H1 (cell line): ENCODE results near the gene KCNQ2.
A peak's percentile ranks its signal among the peaks of the same experiment; 100 is the strongest.

Experiments
- CBX5 ChIP-seq: fragments of 300-800, 300-1000 bp; sonication (generic); IDR thresholded peaks from 2 replicates; pipeline ENCODE4 v1.7.1; 2016; ENCODE audit warnings: antibody characterized with exemption, low read length, low read depth
- CTCF ChIP-seq, 3 experiments: IDR thresholded peaks; 1 replicate in 2 of 3; 2 replicates in 1 of 3; pipeline versions ENCODE4 v1.5.1 to v1.6.1; 2011; ENCODE audit warnings: low read length in 3 of 3, mild to moderate bottlenecking in 3 of 3, inconsistent platforms in 2 of 3, low read depth in 1 of 3, moderate library complexity in 1 of 3; ENCODE audit not compliant: insufficient read depth in 1 of 3; ENCODE audit errors: control extremely low read depth in 1 of 3
- EGR1 ChIP-seq: IDR thresholded peaks from 2 replicates; pipeline ENCODE4 v1.6.1; 2011; ENCODE audit warnings: low read depth, low read length, borderline replicate concordance
- GABPA ChIP-seq: IDR thresholded peaks from 2 replicates; pipeline ENCODE4 v1.6.1; 2011; ENCODE audit warnings: mild to moderate bottlenecking, low read length, moderate library complexity, borderline replicate concordance; ENCODE audit not compliant: insufficient read depth
- MAFK ChIP-seq: IDR thresholded peaks from 2 replicates; pipeline ENCODE4 v1.6.1; 2012; ENCODE audit warnings: low read depth, mild to moderate bottlenecking, improper control_type of control experiment, low read length
- POLR2A ChIP-seq, 2 experiments: IDR thresholded peaks; 1 replicate in 1 of 2; 2 replicates in 1 of 2; pipeline ENCODE4 v1.6.1; 2011; ENCODE audit warnings: low read depth in 2 of 2, low read length in 2 of 2, mild to moderate bottlenecking in 2 of 2; ENCODE audit errors: control extremely low read depth in 1 of 2
- SAP30 ChIP-seq: fragments of 300-600 bp; sonication (generic); IDR thresholded peaks from 2 replicates; pipeline ENCODE4 v1.7.1; 2012; ENCODE audit warnings: low read length, moderate library complexity, mild to moderate bottlenecking, inconsistent platforms; ENCODE audit not compliant: insufficient read depth, insufficient replicate concordance
- SUZ12 ChIP-seq: fragments of 200-600 bp; sonication (generic); IDR thresholded peaks from 2 replicates; pipeline ENCODE4 v1.6.1; 2012; ENCODE audit warnings: mild to moderate bottlenecking, inconsistent platforms, low read length, moderate library complexity, mixed read lengths
- TCF12 ChIP-seq: IDR thresholded peaks from 2 replicates; pipeline ENCODE4 v1.6.1; 2011; ENCODE audit warnings: low read depth, mild to moderate bottlenecking, low read length

GRCh38 chr20:63477061-63477616, 4.7 kb upstream of the KCNQ2 start:
- TF ChIP-seq SAP30 (no peak), GABPA (no peak), TCF12 (no peak), CTCF (IDR thresholded peaks at IDR 0.05; ENCODE audit: control extremely low read depth in 1 of 3, insufficient read depth in 1 of 3, low read depth in 1 of 3, low read length in 3 of 3) (peak in 1 of 3 experiments; percentile 27; a peak in 1 of 4 replicates), MAFK (no peak), EGR1 (no peak), CBX5 (no peak), POLR2A (IDR thresholded peaks at IDR 0.05; ENCODE audit: control extremely low read depth in 1 of 2, low read depth in 2 of 2, low read length in 2 of 2) (no peak), SUZ12 (no peak)
